HG03520 (cell line): Measurements from ENCODE around the gene RET.

Experiments
- ATAC-seq: cut with Tn5 transposase; IDR thresholded peaks from one replicate; pipeline ENCODE4 v1.9.1; 2021; ENCODE audit warnings: mild to moderate bottlenecking, moderate library complexity; ENCODE audit not compliant: unreplicated experiment

RET gene

DNA sequence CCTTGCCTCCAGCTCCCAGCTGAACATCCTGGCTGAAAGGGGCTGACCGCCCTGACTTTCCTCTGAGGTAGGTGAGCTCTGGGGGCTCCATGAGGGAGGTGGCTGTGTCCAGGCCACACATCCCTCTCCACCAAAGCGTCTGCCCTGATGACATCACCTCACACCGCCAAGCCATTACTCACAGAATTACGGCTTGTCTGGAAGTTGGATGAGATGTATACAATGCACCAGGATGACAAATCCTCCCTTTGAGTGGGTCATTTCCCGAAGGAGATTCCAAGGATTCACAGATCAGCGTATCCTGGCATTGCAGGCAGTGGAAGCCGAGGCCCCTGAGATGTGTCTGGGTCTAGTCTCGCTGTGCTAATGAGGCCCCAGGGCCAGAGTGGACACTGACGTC, 15.1 kb upstream of the RET start:
- ATAC-seq: no peak

DNA sequence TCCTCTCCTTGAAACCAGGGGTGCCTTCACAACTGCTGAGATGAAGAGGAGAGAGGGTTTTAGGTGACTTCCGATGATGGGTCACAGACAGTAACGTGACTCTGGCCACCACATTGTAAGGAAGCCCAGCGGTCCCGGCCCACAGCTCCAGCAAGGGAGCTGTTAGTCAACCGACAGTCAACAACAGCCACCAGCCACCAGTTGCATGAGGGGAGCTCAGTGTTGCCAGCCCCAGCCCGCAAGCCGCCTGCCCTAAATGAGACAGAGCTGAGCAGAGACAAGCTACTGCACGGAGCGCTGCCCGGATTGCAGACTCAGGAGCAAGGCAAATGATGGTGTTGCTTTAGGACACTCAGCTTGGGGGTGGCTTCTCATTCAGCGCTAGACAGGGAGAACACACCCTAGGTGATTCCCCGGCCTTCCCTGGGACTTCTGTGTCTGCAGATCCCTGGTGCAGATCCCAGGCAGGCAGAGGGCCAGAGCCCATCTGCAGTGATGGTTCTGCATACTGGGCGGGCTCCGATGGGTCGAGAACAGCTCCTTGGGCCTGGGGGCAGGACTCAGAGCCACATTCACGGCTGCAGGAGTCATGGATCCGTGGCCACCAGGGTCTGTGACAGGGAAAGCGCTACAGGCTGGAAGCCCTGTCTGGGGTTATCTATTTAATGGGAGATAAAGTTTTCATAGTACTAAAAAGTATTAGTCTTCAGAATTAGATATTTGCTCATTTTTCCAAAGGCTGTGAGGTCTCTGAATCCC, 14.3 kb upstream of the RET start:
- ATAC-seq: no peak

- no peak for ATAC-seq
Measured at GRCh38 chr10:43064331-43065075, 12.4 kb upstream of the RET start.

DNA sequence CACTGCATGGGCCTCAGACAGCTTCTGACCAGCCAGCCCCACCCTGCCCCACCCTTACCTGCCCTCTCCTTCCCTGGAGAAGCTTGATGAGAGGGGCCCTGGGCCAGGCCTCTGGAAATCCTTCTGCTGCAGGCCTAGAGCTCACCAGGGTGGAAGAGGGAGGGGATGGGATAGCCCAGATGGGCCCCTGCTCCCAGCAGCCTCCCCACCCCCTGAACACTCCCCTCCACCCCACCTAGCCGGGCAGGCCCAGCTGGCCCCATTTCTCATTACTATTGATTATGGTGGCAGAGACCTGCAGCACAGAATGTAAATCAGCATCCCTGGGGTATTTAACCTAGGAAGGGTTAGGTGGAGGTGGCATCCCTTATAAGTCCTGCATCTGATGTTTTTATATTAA, 11.6 kb upstream of the RET start:
- no peak for ATAC-seq

DNA sequence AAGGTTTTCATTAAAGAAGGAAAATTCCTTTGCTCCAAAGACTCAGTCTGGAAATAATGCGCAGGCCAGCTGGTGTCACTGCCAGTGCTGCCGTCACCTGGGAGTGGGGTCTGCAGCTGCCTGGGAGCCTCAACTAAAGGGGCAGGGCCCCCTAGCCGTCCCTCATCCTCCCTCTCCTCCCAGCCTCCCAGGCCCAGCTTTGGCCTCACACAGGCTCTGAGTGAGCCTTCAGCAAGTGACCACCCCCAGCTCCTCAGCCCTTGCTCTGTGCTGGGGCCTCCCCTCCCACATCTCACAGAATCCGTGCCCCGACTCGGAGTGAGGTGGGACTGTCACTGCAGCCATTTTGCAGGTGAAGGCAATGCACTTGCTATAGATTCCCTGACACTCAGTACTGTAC, 11.1 kb upstream of the RET start:
- no peak for ATAC-seq

- ATAC-seq: no peak
Measured at GRCh38 chr10:43066481-43066880, 10.4 kb upstream of the RET start.

DNA sequence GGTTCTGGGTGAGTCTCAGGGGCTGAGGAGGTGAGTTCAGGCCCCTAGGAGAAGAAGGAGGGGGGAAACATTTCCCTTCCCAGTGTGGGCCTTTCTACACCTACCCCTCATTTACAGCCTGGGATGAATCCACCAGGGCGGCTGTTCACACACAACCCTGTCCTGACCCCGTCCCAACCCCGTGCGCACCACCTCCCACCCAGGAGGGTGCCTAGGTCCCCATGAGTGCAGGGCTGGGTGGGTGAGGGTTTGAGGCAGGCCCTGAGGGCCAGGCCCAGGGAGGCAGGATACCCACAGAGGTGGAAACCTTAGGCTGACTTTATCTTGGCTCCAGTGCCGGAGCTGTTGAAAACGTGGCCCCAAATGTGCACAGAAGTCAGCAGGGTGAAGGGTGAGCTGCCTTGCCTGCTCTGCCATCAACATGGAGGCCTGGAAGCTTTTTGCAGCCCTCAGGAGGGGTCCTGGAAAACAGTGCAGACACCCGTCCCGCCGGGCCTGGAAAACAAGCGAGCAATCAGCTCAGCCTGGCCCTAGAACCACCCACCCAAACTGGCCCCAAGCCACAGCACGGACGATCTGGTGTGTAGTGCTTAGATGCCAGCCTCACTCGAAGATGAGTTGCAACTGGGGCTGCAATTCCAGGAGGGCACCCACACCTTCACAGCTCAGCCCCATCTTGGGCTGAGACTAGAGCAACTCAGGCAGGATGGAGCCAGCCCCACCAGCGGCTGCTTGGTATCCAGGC, 9.3 kb upstream of the RET start:
- ATAC-seq: no peak

GRCh38 chr10:43068136-43068395, 8.8 kb upstream of the RET start:
- ATAC-seq: no peak

GRCh38 chr10:43068471-43069210, 8.2 kb upstream of the RET start:
- no peak for ATAC-seq

GRCh38 chr10:43069211-43069515, 7.7 kb upstream of the RET start:
- ATAC-seq: no peak

DNA sequence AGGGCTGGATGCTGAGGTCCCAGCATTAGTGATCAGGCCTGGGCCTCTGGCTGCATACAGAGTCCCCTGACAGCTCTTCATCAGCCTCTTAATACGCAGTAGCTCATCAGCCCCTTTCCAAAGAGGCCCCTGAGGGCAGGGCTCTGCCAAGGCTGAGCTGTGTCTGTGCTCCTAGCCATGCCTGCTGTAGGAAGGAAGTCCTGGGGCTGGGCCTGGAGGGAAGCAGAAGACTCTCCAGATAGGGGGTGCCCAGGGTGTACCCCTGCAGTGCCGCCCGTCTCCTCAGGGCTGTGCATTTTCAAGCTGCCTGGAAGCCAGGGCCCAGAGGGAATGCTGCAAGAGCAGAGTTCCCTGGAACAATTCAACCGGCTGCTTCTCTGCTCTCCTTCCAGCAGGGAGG, 7.3 kb upstream of the RET start:
- ATAC-seq: no peak

- ATAC-seq: no peak
Measured at GRCh38 chr10:43070121-43071085, 6.5 kb upstream of the RET start.

DNA sequence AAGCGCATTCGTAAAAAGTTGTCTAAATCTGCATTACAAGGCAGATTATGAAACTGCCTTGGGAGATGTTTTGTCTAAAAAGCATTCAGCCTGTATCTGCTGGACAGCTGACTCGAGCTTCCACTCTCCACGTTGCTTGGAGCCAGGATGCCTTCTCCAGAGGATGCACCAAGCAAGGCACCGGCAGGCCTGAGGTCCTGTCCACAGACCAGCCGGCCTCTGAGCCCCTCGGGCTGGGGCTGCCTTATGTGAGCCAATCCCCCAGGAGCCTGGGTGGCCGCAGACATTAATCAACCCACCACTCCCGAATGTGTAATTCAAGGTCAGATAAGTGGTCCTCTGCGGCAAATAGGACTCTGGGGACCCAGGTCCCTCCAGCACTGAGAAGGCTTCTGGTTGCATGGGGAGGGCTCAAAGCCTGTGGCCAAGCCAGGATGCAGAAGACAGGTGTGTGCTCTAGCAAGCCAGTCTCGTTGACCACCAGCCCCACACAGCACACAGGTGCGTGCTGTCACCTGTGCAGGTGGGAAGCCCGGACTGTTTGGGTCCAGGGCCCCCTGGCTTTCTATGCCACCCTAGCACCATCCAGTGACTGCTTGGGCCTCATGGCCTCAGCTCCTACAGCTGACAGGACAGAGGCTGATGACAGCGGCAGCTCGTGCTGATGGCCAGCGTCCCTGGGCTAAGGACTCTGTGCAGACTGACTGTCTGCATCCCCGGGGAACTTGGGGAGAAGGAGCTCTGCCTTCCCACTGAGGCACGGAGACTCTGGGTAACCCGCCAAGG, 4.8 kb upstream of the RET start:
- ATAC-seq: no peak

DNA sequence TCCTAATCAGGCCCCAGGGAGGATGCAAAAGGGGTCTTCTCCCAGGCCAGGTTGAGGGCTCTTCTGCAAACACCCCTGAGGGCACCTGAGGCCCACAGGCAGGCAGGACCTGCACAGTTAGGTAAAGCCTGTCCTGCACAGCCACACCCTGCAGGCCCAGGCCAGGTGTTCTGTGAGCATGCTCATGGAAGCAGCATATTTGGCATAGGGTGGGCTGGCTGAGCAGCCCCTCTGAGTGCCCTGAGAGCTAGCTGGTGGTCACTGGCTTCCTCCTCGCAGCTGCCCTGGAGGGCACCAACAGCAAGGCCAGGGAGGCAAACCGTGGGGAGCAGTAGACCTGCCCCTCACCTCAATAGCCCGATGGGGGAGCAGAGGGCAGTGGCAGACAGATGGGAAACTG, 3.7 kb upstream of the RET start:
- ATAC-seq: no peak

- ATAC-seq: no peak
Measured at GRCh38 chr10:43073721-43074120, 3.1 kb upstream of the RET start.

DNA sequence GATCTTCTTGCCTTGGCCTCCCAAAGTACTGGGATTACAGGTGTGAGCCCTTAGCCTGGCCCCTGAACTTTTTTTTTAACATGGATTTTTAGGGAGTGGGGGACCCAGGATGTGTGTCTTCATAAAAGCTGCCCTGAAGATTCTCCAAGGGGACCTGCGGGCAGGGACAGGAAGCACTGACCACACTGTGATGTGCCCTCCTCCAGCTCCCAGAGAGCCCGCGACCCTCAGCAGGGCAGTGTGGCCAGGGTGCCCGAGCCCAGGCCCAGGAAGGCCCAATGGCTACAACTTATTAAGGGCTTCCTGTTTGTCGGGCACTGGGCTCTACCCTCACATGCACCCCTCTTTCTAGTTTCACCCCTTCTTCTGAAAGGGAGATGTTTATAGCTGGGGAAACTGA, 2.5 kb upstream of the RET start:
- ATAC-seq: no peak

DNA sequence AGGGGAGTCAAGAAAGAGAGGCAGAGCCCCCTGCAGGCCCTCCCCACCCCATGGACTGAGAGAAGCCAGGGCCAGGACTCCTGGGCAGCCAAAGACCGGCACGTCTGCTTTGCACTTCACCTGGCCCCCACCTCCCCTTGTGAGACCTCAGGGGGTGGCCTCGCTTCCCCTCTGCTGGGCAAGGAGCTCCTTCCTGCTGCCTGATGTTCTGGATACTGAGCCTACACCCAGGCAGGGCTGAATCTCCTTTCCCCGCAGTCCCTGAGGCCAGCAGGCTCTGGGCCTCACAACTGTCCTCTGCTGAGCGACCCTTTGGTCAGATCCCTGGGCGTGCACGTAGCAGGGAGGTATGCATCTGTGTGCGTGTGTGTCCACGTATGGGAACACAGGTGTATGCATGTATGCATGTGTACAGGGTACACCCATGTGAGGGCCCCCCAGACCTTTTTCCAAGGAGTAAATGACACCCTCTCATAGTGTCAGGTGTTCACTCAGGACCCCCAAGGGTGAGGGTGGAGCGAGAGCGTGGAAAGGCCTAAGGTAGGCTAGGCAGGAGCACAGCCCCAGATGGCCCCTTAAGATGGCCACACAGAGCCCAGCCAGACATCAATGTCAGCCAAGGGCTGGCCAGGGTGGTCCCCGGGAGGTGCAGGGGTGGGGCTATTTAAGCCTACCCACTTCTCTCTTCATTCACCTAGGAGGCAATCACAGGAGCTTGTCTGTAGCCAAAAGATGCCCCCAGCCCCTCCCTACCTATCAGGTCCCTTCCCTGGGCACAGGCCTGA, 1.9 kb upstream of the RET start:
- ATAC-seq: no peak

GRCh38 chr10:43075612-43076003, 1.3 kb upstream of the RET start:
- ATAC-seq: no peak

DNA sequence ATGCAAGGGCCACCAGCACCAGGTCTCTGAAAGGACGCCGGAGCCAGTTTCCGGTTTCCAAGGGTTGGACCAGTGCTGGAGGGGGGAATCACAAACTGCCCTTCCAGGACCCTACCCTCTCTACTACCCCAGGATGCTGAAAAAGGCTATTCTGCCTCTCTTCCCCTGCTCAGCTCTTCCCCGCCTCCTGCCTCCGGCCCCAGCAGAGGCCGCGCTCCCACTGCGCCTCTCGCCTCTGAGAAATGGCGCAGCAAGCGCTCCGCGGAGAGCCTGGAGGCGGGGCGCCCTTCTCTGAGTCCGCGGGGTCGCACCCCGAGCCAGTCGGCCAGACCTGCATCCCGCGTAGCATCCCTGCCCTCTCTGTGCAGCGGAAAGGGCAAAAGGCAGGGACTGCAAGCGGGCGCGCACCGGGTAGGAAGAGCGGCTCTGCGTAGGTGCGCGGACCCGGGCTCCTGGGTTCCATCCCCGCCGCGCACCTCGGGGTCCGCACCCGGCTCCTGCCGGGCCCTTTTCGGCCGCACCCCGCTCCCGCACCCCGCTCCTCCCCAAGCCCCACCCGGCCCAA, 476 bp upstream of the RET start:
- ATAC-seq: no peak
